ENCODE data around the gene GAR1. TPM values are rescaled to one million over a fixed set of nuclear protein-coding genes. Genes with fewer than 3 reads are reported as not detected.
A peak's percentile ranks its signal among the peaks of the same experiment; 100 is the strongest.

The GAR1 gene
- total RNA-seq, 5 donors from 2014 or later (not counting 1 experiment from before 2014, with no cell fraction given), result 8.1 to 13.9 (median 12.9) TPM

- Histone ChIP-seq H3K27me3 (replicated peaks in 1 of 2; ENCODE audit: control insufficient read depth in 2 of 2, extremely low read depth in 1 of 2, insufficient read depth in 2 of 2, low read length in 1 of 2) (no peaks in the 10 kb centered on the region), H3K36me3 (ENCODE audit: control insufficient read depth in 2 of 2, extremely low read depth in 1 of 2, insufficient read depth in 1 of 2, low read length in 1 of 2) (peaks cover 0 to 16% of the 10 kb centered on the region in 2 donors), H3K9me3 (no peaks in the 10 kb centered on the region), H3K27ac (ENCODE audit: low read length) (peak overlapping the region; percentile 85), H3K4me1 (ENCODE audit: control insufficient read depth in 1 of 2, extremely low read depth in 1 of 2, insufficient read depth in 2 of 2, low read length in 2 of 2) (peaks cover 9 to 17% of the 10 kb centered on the region in 2 experiments), H3K4me3 (ENCODE audit: control insufficient read depth in 1 of 2, extremely low read depth in 1 of 2, low read length in 1 of 2) (peak overlapping the region; percentile 75 to 90)
- H3K9me3 Mint-ChIP-seq, result no peaks in the 10 kb centered on the region
- peaks cover 44 to 49% (median 47%) of the 10 kb centered on the region in 3 donors for H3K4me1 Mint-ChIP-seq
- WGBS (ENCODE audit: insufficient coverage), result 0% methylated on average over 16 of the region's 19 CpGs
- DNase-seq, result peak in 33 of 35 experiments; percentile 8 to 61 (median 41)
- peak overlapping the region; percentile 93 to 97 for H3K27ac Mint-ChIP-seq
- CTCF ChIA-PET, result interaction anchor here in 1 of 2 donors (1.0 to 1.2 kb wide), 3 partner anchors 9 to 114 kb away, joined by 3 to 4 read pairs (median 4); no protein-coding TSS in a partner anchor
- peaks cover 22% of the 10 kb centered on the region for H3K36me3 Mint-ChIP-seq
- no peaks in the 10 kb centered on the region for H3K27me3 Mint-ChIP-seq
- ATAC-seq (replicated peaks in 1 of 4), result peak in 3 of 4 experiments; percentile 4 to 25 (median 21)
- POLR2A ChIA-PET, result no interaction called here
- peak overlapping the region; percentile 96 to 99 (median 99) for H3K4me3 Mint-ChIP-seq
Observed at GRCh38 chr4:109816082-109816442, 500 bp downstream of the GAR1 start.

- peaks cover 44 to 51% (median 47%) of the 10 kb centered on the region in 3 donors for H3K4me1 Mint-ChIP-seq
- Histone ChIP-seq H3K27me3 (replicated peaks in 1 of 2; ENCODE audit: control insufficient read depth in 2 of 2, extremely low read depth in 1 of 2, insufficient read depth in 2 of 2, low read length in 1 of 2) (no peaks in the 10 kb centered on the region), H3K4me1 (ENCODE audit: control insufficient read depth in 1 of 2, extremely low read depth in 1 of 2, insufficient read depth in 2 of 2, low read length in 2 of 2) (peaks cover 9 to 17% of the 10 kb centered on the region in 2 experiments), H3K27ac (ENCODE audit: low read length) (no peak overlapping the region), H3K36me3 (ENCODE audit: control insufficient read depth in 2 of 2, extremely low read depth in 1 of 2, insufficient read depth in 1 of 2, low read length in 1 of 2) (peaks cover 0 to 17% of the 10 kb centered on the region in 2 donors), H3K9me3 (no peaks in the 10 kb centered on the region), H3K4me3 (ENCODE audit: control insufficient read depth in 1 of 2, extremely low read depth in 1 of 2, low read length in 1 of 2) (no peak overlapping the region)
- DNase-seq (no peak), ATAC-seq (replicated peaks in 1 of 4) (no peak)
- no peaks in the 10 kb centered on the region for H3K9me3 Mint-ChIP-seq
- POLR2A ChIA-PET, result interaction anchor here (0.5 to 0.6 kb wide), 2 partner anchors 256 kb away, joined by 3 read pairs; no protein-coding TSS in a partner anchor
- H3K4me3 Mint-ChIP-seq, result peak overlapping the region; percentile 96 to 99 (median 99)
- 69% methylated on average over 1 of the region's 1 CpG for WGBS (ENCODE audit: insufficient coverage)
- H3K36me3 Mint-ChIP-seq, result peaks cover 27% of the 10 kb centered on the region
- H3K27ac Mint-ChIP-seq, result peak overlapping the region; percentile 93 to 97
- CTCF ChIA-PET, result interaction anchor here in 1 of 2 donors (1.1 to 1.2 kb wide), 2 partner anchors 116 to 384 kb away, joined by 3 read pairs; no protein-coding TSS in a partner anchor
- no peaks in the 10 kb centered on the region for H3K27me3 Mint-ChIP-seq
Observed at GRCh38 chr4:109816894-109817293, 1.3 kb downstream of the GAR1 start.

- ChIA-PET POLR2A (interaction anchor here in 1 of 2 donors (0.5 kb wide), 1 partner anchor 1606 kb away, joined by 3 read pairs; no protein-coding TSS in a partner anchor), CTCF (interaction anchor here (0.7 to 1.1 kb wide), 2 partner anchors 385 to 386 kb away, joined by 3 read pairs; no protein-coding TSS in a partner anchor)
- DNase-seq (no peak), ATAC-seq (replicated peaks in 1 of 4) (no peak)
- Mint-ChIP-seq H3K4me3 (no peak overlapping the region), H3K9me3 (no peaks in the 10 kb centered on the region), H3K4me1 (peaks cover 46 to 51% (median 47%) of the 10 kb centered on the region in 3 donors), H3K27ac (no peak overlapping the region), H3K27me3 (no peaks in the 10 kb centered on the region), H3K36me3 (peaks cover 35% of the 10 kb centered on the region)
- no peak overlapping the region for H3K27ac ChIP-seq (ENCODE audit: low read length)
- 100% methylated on average over 3 of the region's 4 CpGs for WGBS (ENCODE audit: insufficient coverage)
- H3K27me3 ChIP-seq (replicated peaks in 1 of 2; ENCODE audit: control insufficient read depth in 2 of 2, extremely low read depth in 1 of 2, insufficient read depth in 2 of 2, low read length in 1 of 2), result no peaks in the 10 kb centered on the region
- peaks cover 4 to 30% of the 10 kb centered on the region in 2 donors for H3K36me3 ChIP-seq (ENCODE audit: control insufficient read depth in 2 of 2, extremely low read depth in 1 of 2, insufficient read depth in 1 of 2, low read length in 1 of 2)
- peaks cover 9 to 17% of the 10 kb centered on the region in 2 experiments for H3K4me1 ChIP-seq (ENCODE audit: control insufficient read depth in 1 of 2, extremely low read depth in 1 of 2, insufficient read depth in 2 of 2, low read length in 2 of 2)
- no peak overlapping the region for H3K4me3 ChIP-seq (ENCODE audit: control insufficient read depth in 1 of 2, extremely low read depth in 1 of 2, low read length in 1 of 2)
- no peaks in the 10 kb centered on the region for H3K9me3 ChIP-seq
Observed at GRCh38 chr4:109818268-109818667, 2.7 kb downstream of the GAR1 start.

DNA sequence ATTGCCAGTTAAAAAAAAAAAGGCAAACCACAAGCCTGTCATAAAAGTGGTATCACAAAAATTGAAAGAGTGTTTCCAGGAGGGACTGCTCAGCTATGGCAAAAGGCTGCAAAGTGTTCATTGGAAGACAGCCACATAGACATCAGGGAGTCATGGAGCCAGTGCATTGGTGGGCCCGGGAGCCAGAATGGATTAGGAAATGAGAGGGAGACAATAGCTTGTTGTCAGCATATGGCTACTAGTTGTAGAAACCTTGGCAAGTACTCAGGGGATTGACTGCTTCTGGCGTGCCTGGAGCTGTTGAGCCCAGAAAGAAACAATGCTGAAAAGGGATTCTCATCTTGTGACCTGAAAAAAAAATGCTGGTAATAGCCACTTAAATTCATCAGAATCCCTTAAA is 5.0 kb downstream of the GAR1 start:
- Mint-ChIP-seq H3K27ac (peak overlapping the region in 1 of 2 donors; percentile 29), H3K27me3 (no peaks in the 10 kb centered on the region), H3K36me3 (peaks cover 46% of the 10 kb centered on the region), H3K9me3 (no peaks in the 10 kb centered on the region), H3K4me1 (peaks cover 39 to 48% (median 39%) of the 10 kb centered on the region in 3 donors), H3K4me3 (no peak overlapping the region)
- no peaks in the 10 kb centered on the region for H3K9me3 ChIP-seq
- H3K27ac ChIP-seq (ENCODE audit: low read length), result no peak overlapping the region
- H3K4me1 ChIP-seq (ENCODE audit: control insufficient read depth in 1 of 2, extremely low read depth in 1 of 2, insufficient read depth in 2 of 2, low read length in 2 of 2), result peaks cover 9 to 12% of the 10 kb centered on the region in 2 experiments
- ChIA-PET POLR2A (no interaction called here), CTCF (interaction anchor here in 1 of 2 donors (0.6 to 1.0 kb wide), 2 partner anchors 161 to 391 kb away, joined by 3 to 4 read pairs; no protein-coding TSS in a partner anchor)
- H3K4me3 ChIP-seq (ENCODE audit: control insufficient read depth in 1 of 2, extremely low read depth in 1 of 2, low read length in 1 of 2), result no peak overlapping the region
- peaks cover 4 to 38% of the 10 kb centered on the region in 2 donors for H3K36me3 ChIP-seq (ENCODE audit: control insufficient read depth in 2 of 2, extremely low read depth in 1 of 2, insufficient read depth in 1 of 2, low read length in 1 of 2)
- H3K27me3 ChIP-seq (replicated peaks in 1 of 2; ENCODE audit: control insufficient read depth in 2 of 2, extremely low read depth in 1 of 2, insufficient read depth in 2 of 2, low read length in 1 of 2), result no peaks in the 10 kb centered on the region
- DNase-seq (no peak), ATAC-seq (replicated peaks in 1 of 4) (no peak)
- 86% methylated on average over 1 of the region's 2 CpGs for WGBS (ENCODE audit: insufficient coverage)

- POLR2A ChIA-PET, result no interaction called here
- Histone ChIP-seq H3K36me3 (ENCODE audit: control insufficient read depth in 2 of 2, extremely low read depth in 1 of 2, insufficient read depth in 1 of 2, low read length in 1 of 2) (peaks cover 4 to 38% of the 10 kb centered on the region in 2 donors), H3K4me1 (ENCODE audit: control insufficient read depth in 1 of 2, extremely low read depth in 1 of 2, insufficient read depth in 2 of 2, low read length in 2 of 2) (peaks cover 6 to 7% of the 10 kb centered on the region in 2 experiments), H3K27me3 (replicated peaks in 1 of 2; ENCODE audit: control insufficient read depth in 2 of 2, extremely low read depth in 1 of 2, insufficient read depth in 2 of 2, low read length in 1 of 2) (no peaks in the 10 kb centered on the region), H3K9me3 (no peaks in the 10 kb centered on the region), H3K27ac (ENCODE audit: low read length) (no peak overlapping the region), H3K4me3 (ENCODE audit: control insufficient read depth in 1 of 2, extremely low read depth in 1 of 2, low read length in 1 of 2) (no peak overlapping the region)
- Mint-ChIP-seq H3K4me3 (no peak overlapping the region), H3K27ac (peak overlapping the region in 1 of 2 donors; percentile 2), H3K27me3 (no peaks in the 10 kb centered on the region), H3K4me1 (peaks cover 32 to 42% (median 32%) of the 10 kb centered on the region in 3 donors), H3K36me3 (peaks cover 46% of the 10 kb centered on the region), H3K9me3 (no peaks in the 10 kb centered on the region)
- DNase-seq (no peak), ATAC-seq (replicated peaks in 1 of 4) (no peak)
- no CpG with 5 or more reads among the region's 2 CpGs for whole genome bisulfite sequencing (ENCODE audit: insufficient coverage)
- CTCF ChIA-PET, result interaction anchor here in 1 of 2 donors (0.6 to 1.0 kb wide), 2 partner anchors 162 to 390 kb away, joined by 3 to 4 read pairs; no protein-coding TSS in a partner anchor
Observed at GRCh38 chr4:109821185-109821584, 5.6 kb downstream of the GAR1 start.

DNA sequence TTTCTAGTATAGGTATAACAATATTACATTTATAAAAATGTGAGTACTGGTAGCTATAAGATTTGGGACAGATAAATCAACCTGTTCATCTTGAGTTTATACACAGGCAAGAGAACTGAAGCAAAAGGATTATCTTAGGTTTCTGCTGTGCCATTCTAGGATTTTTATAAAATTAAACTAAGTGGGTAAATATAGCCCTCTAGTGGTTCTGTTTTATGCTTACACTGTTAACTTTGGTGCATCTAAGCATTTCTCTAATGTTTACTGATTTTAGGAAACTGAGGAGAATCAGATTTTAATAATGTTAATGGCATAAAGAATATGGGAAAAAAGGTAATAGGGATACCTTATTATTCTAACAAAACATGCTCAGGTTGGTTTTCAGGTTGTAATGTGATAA is 11.2 kb downstream of the GAR1 start:
- ChIA-PET CTCF (interaction anchor here (0.6 to 2.9 kb wide), 12 partner anchors 11 to 1471 kb away, joined by 3 to 10 read pairs (median 4); partner anchors contain the start of genes SEC24B (in 2 of the 2) and GAR1 (in 1 of the 2)), POLR2A (no interaction called here)
- Mint-ChIP-seq H3K4me3 (no peak overlapping the region), H3K9me3 (no peaks in the 10 kb centered on the region), H3K27me3 (no peaks in the 10 kb centered on the region), H3K36me3 (peaks cover 20% of the 10 kb centered on the region), H3K27ac (no peak overlapping the region), H3K4me1 (peaks cover 0 to 2% (median 0%) of the 10 kb centered on the region in 3 donors)
- Histone ChIP-seq H3K4me3 (ENCODE audit: control insufficient read depth in 1 of 2, extremely low read depth in 1 of 2, low read length in 1 of 2) (no peak overlapping the region), H3K4me1 (ENCODE audit: control insufficient read depth in 1 of 2, extremely low read depth in 1 of 2, insufficient read depth in 2 of 2, low read length in 2 of 2) (no peaks in the 10 kb centered on the region), H3K36me3 (ENCODE audit: control insufficient read depth in 2 of 2, extremely low read depth in 1 of 2, insufficient read depth in 1 of 2, low read length in 1 of 2) (peaks cover 4 to 23% of the 10 kb centered on the region in 2 donors), H3K9me3 (no peaks in the 10 kb centered on the region), H3K27ac (ENCODE audit: low read length) (no peak overlapping the region), H3K27me3 (replicated peaks in 1 of 2; ENCODE audit: control insufficient read depth in 2 of 2, extremely low read depth in 1 of 2, insufficient read depth in 2 of 2, low read length in 1 of 2) (no peaks in the 10 kb centered on the region)
- ATAC-seq (replicated peaks in 1 of 4), result peak in 2 of 4 experiments; percentile 52 to 64
- DNase-seq, result peak in 1 of 35 experiments; percentile 46

Measured in T-cell (primary cell).